NOMO-1 treated with dmso at 0.1 percent for 144 hours (cell line): ENCODE results near the gene RGL1.

Source experiments
- DNase-seq: peaks from one replicate; lab custom pipeline; 2025; ENCODE audit not compliant: unreplicated experiment; lab: John Stamatoyannopoulos, UW

Gene RGL1

GRCh38 chr1:183911285-183911684 is 106.4 kb downstream of the RGL1 start:
- peak; percentile 71 for DNase-seq

DNA sequence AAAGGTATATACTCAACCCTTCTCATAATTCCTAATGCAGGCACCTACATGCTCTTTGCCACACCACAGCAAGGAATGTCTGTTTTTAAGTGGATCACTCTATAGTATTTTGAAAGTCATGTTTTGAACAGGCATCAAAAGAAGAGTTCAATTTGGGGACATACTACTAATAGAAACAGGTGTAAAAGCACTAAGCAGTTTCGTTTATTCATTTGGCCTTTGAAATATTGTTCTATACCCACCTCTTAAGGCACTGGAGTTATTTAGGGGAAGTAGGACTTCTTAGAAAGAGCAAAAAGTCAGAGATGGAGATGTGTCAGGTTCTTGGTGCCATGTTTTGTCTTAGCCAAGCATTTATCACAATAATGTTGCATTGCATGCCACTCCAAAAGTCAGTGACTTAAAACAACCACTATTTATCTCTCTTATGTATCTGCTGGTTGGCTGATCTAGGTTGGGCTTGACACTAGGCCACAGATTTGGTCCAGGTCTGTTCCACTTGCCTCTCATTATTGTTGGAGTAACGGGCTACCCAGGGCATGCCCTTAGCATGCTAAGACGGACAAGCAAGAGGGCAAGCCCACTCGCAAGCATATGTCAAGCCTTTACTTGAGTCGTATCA is 107.5 kb downstream of the RGL1 start:
- DNase-seq: no peak

- DNase-seq: no peak
These were observed 108.7 kb downstream of the RGL1 start for GRCh38 chr1:183913567-183913993.

DNA sequence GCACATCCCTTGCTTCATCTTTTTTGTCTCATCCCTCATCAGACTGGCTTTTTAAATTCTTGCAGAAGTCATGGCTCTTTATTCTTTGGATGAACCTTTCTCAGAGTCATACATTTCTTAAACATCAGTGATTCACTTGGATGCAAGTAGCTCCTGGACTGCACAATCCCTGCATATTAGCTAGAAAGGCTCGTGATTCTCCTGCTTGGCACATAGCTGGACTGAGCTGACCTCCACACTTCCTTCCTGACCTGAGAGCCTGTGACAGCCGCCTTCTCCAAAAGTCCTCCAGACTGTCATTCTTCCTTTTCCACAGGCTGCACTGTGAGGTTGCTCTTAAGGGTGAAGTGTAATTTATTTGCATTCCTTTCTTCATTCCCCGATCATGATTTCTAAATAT is 109.4 kb downstream of the RGL1 start:
- DNase-seq: no peak

- no peak for DNase-seq
These were observed 110.0 kb downstream of the RGL1 start for GRCh38 chr1:183914891-183915290.

DNA sequence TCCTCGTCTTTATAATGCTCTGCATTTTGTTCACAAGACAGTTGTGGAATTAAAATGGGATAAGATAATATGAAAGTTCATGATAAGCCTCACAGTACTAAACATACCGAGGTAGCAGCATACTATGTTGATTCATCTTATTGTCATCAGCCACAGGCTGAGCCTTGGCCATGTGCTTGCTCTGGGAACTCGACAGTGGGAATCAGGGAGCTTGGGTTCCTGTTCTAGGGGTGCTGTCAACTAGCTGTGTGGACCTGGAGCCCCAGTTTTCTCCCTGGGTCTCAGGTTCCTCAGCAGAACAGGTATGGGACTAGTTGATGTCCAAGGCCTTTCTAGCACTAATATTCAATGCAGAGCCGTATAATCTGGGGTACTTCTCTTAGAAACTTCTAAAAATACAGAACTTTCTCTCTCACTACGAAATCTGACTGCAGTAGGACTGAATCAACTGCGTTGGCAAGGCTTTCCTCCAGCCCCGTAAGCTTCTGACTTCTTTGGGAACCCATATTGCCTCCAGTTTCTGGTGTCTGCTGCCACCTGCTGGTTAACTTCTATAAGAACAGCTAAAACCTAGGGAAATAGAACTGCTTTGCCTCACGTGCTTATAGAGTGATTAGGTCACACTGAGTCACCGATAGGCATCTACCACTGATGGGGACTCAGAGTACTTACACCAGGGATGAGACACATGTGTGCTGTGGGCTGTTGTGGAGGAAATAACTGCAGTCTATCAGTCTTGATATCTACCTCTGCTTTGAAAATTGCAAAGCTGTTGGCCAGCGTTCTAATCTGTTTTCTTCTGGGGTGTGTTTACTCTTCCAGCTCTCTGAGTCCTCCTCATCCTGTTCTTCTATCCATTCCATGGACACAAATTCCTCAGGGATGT is 110.9 kb downstream of the RGL1 start:
- DNase-seq: peak; percentile 61

GRCh38 chr1:183916574-183916973 is 111.7 kb downstream of the RGL1 start:
- DNase-seq: no peak

DNA sequence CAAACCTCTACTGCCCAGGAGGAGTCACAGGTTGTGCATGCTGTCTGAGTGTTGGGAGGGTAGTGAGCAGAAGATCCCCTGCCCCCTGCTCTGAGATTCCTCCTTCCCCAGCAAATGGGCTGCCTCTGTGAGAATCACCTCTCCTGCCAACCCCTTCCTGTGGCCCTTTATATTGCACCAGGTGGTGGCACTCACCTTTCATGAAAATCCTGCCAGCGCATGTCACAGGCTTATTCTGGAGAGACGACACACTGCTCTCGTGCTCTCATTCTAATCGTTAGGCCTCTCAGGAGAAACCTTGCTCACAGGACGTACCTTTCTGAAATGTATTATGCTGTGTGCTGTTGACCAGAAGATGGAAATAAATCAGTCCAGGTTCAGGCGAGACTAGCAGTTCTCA is 113.7 kb downstream of the RGL1 start:
- no peak for DNase-seq

- DNase-seq: no peak
These were observed 115.7 kb downstream of the RGL1 start for GRCh38 chr1:183920651-183921050.

DNA sequence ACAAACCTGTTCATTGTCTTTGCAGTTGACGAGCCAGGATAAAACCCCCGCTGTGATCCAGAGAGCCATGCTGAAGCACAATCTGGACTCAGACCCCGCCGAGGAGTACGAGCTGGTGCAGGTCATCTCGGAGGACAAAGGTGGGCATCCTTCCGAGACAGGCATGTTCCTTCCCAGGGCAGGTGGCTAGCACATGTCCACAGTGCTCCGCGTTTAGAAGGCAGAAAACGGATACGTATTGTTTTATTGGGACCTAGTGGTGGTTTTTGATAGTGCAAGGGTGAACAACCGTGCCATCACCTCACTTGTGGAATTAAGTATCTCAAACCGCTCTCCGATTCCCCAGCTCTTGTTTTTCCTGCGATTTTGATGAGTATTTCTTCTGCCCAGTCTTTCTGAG is 117.3 kb downstream of the RGL1 start:
- no peak for DNase-seq

DNA sequence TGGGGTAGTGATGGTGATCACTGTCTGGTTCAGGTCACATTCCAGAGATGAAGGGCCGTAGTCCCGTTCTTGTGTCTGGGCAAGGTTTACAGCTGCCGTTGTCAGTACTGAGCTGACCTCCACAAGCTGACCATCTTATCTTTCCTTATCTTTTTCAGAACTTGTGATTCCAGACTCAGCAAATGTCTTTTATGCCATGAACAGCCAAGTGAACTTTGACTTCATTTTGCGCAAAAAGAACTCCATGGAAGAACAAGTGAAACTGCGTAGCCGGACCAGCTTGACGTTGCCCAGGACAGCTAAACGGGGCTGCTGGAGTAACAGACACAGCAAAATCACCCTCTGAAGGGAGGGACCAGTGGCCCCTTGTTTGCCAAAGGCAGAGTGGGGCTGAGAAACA is 121.0 kb downstream of the RGL1 start:
- DNase-seq: no peak

- DNase-seq: no peak
These were observed 122.1 kb downstream of the RGL1 start for GRCh38 chr1:183926983-183927382.

DNA sequence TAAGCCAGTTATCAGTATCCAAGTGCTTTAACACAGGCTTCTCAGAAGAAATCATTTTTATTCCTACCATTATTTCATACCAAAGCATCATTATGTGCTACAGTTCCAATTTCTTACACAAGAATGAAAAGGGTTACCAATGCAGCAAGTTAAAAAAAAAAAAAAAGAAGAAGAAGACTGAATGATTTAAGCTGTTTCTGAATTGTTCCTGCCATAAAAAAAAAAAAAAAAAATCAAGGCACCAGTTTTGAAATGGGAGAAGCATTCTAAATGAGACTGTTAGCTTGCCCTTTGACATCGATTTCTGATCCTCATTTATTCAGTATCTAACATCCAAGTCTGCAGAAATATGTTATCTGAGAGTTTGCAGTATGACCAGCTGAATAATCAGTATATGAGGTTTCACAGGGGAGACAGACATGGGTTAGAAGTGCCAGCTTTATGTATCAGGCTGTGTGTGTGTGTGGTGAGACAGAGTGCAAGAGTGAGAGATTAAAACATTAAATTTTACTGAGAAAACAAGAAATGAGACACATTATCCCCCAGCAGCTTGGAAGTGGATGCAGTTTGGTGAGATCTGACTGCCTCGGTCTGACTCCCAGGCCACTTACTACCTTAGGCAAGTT is 126.8 kb downstream of the RGL1 start:
- no peak for DNase-seq

- DNase-seq: no peak
These were observed 127.5 kb downstream of the RGL1 start for GRCh38 chr1:183932412-183932811.

- DNase-seq: no peak
These were observed 128.7 kb downstream of the RGL1 start for GRCh38 chr1:183933528-183934179.

DNA sequence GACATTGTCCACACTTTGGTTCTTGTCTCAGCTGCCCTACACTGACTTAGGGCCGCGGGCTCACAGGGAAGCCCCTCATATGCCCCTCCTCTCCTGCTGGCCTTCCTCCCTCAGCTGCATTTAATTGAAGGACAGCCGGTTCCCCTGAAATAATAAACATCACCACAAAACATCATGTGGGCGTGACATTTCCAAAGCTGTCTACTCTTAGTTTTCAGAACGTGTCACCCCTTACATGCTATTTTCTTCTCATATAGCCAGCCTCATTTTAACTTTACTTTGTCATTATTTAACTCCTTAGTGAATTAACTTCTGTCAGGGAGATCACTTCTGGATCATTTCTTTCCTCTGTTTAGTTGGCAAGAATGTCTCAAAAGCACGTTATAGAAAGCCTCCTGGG is 129.4 kb downstream of the RGL1 start:
- DNase-seq: no peak

DNA sequence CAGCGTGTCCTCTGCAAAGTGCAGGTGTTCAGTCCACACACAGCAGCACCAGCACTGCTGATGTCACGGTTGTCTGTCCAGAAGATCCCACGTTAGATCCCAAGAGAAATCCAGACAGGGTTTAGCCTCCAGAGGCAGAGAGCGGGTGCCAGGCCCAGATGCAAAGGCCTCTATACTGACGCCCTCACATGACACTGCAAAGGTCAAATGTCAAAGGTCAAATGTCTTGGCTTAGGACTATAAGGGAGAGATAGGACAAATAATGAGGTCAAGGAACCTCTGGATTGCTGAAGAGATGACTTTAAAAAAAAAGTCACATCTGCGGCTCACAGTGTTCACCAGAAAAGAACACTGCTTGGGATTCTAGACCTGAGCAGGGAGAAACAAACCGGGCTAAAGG is 131.1 kb downstream of the RGL1 start:
- no peak for DNase-seq

GRCh38 chr1:183936791-183937190 is 131.9 kb downstream of the RGL1 start:
- no peak for DNase-seq

- DNase-seq: no peak
These were observed 132.7 kb downstream of the RGL1 start for GRCh38 chr1:183937611-183938010.

GRCh38 chr1:183941001-183941400 is 136.1 kb downstream of the RGL1 start:
- no peak for DNase-seq

DNA sequence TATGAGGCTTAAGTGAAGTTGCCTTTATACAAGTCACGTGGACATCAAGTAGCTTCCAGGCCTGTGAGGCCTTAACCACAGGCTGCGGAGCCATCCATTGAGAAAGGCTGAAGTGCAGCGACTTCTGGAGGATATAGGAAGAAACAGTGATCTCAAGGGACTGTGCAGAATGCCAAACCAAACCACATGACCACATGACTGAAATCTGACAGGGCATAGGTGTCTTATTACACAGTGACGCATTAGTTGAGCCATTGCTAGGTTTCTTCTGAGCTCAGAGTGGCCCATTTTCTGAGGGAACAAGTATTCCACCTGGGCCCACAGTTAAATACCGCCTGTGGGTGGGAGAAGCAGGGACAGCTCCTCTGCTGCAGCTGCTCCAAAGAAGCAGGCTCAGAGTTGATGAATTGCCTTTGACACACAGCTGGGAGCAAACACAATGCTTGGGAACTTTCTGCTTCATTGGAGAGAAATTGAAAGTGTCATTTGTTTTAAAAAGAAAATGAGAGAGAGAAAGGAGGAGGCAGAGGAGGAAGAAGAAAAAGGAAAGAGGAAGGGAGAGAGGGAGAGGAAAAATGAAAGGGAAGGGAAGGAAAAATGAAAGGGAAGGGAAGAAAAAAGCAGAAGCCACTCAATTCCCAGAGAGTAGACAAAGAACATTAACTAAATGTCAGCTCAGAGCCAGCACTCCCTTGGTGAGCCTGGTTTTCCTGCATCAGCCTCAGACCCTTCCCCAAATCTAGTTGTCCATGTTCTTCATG is 138.2 kb downstream of the RGL1 start:
- peak; percentile 79 for DNase-seq
